ENCODE data around the gene DNM1.
"Not testable (repeated sequence)": the region's sequence is repeated elsewhere in the genome, so short reads cannot be mapped to it uniquely, and the experiment has no call there.

DNM1 gene

GRCh38 chr9:128174062-128174461 is 29.1 kb upstream of the DNM1 start:
- TF ChIP-seq, protein P1, sequence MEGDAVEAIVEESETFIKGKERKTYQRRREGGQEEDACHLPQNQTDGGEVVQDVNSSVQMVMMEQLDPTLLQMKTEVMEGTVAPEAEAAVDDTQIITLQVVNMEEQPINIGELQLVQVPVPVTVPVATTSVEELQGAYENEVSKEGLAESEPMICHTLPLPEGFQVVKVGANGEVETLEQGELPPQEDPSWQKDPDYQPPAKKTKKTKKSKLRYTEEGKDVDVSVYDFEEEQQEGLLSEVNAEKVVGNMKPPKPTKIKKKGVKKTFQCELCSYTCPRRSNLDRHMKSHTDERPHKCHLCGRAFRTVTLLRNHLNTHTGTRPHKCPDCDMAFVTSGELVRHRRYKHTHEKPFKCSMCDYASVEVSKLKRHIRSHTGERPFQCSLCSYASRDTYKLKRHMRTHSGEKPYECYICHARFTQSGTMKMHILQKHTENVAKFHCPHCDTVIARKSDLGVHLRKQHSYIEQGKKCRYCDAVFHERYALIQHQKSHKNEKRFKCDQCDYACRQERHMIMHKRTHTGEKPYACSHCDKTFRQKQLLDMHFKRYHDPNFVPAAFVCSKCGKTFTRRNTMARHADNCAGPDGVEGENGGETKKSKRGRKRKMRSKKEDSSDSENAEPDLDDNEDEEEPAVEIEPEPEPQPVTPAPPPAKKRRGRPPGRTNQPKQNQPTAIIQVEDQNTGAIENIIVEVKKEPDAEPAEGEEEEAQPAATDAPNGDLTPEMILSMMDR (conservative IDR thresholded peaks at IDR 0.05; ENCODE audit: low read depth) = no peak
- no peak for DNase-seq (ENCODE audit: low spot score)
- no peak overlapping the region; the same call in 1 of the 2 replicates for H3K27ac ChIP-seq
- POLR2A ChIA-PET (ENCODE audit: low non-redundant PET) = no interaction called here
- CTCF ChIA-PET = interaction anchor here (0.7 kb wide), 1 partner anchor 66 kb away, joined by 3 read pairs; no protein-coding TSS in a partner anchor

GRCh38 chr9:128175102-128175563 is 28.0 kb upstream of the DNM1 start:
- CTCF ChIA-PET = interaction anchor here (0.9 to 1.1 kb wide), 2 partner anchors 16 to 60 kb away, joined by 3 to 4 read pairs; partner anchors contain the start of gene CIZ1
- no peak for DNase-seq (ENCODE audit: low spot score)
- H3K27ac ChIP-seq = peak overlapping the region; percentile 52
- TF ChIP-seq, protein P1 (conservative IDR thresholded peaks at IDR 0.05; ENCODE audit: low read depth) = no peak
- POLR2A ChIA-PET (ENCODE audit: low non-redundant PET) = interaction anchor here (1.1 kb wide), 1 partner anchor 12 kb away, joined by 3 read pairs; no protein-coding TSS in a partner anchor

DNA sequence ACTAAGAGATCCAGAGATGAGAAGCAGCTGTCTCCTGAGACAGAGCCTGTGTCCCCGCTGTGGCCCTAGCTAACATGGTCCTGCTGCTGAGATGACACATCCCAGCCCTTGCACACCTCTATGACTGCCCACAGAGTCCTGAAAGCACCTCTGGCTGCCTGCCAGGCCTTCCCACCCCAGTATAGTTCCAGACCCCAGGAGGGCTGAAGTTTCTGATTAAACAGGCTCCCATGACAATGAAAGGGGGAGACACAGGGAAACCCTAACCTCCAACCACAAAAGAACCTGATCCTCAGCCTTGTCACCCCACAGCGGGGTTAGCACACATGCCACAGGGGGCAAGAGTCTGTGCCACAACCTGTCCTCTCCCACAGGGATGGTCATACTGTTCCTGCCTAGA is 27.5 kb upstream of the DNM1 start:
- POLR2A ChIA-PET (ENCODE audit: low non-redundant PET) = interaction anchor here (1.1 kb wide), 1 partner anchor 12 kb away, joined by 3 read pairs; no protein-coding TSS in a partner anchor
- CTCF ChIA-PET = interaction anchor here (0.9 to 1.1 kb wide), 2 partner anchors 15 to 60 kb away, joined by 3 to 4 read pairs; partner anchors contain the start of gene CIZ1
- H3K27ac ChIP-seq = peak overlapping the region; percentile 52
- TF ChIP-seq, protein P1 (conservative IDR thresholded peaks at IDR 0.05; ENCODE audit: low read depth) = no peak
- DNase-seq (ENCODE audit: low spot score) = no peak

DNA sequence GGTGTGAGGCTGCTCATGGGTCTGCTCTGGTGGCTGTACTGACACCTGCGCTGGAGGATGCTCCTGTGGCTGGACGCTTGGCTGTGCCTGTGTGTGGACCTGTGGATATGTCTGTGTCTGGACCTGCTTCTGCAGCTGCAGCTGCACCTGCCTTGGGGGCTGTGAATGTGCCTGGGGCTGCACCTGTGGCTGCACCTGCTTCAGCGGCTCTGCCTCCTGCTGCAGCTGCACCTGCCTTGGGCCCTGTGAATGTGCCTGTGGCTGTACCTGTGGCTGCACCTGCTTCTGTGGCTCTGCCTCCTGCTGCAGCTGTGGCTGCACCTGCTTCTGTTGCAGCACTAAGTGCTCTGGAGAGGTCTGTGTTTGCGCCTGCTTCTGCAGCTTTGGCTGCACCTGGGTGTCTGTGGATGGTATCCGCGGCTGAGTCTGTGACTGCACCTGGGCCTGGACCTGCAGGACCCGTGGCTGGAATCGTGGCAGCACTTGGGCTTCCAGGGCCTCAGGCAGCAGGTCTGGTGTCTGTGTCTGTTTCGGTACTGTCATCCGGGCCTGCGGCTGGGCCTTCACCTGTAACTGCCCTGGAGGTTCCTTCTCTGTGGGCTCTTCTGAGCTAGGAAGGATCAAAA is 24.3 kb upstream of the DNM1 start:
- H3K27ac ChIP-seq = no peak overlapping the region
- DNase-seq (ENCODE audit: low spot score) = no peak
- CTCF ChIA-PET = interaction anchor here (1.1 to 1.8 kb wide), 2 partner anchors 9 to 12 kb away, joined by 4 to 5 read pairs; partner anchors contain the start of gene CIZ1
- TF ChIP-seq, protein P1 (conservative IDR thresholded peaks at IDR 0.05; ENCODE audit: low read depth) = no peak
- POLR2A ChIA-PET (ENCODE audit: low non-redundant PET) = interaction anchor here (1.1 to 1.6 kb wide), 2 partner anchors 11 to 13 kb away, joined by 5 to 9 read pairs; no protein-coding TSS in a partner anchor

GRCh38 chr9:128180001-128180400 is 23.2 kb upstream of the DNM1 start:
- no peak overlapping the region for H3K27ac ChIP-seq
- TF ChIP-seq, protein P1 (conservative IDR thresholded peaks at IDR 0.05; ENCODE audit: low read depth) = no peak
- POLR2A ChIA-PET (ENCODE audit: low non-redundant PET) = interaction anchor here (1.6 kb wide), 1 partner anchor 10 kb away, joined by 9 read pairs; no protein-coding TSS in a partner anchor
- CTCF ChIA-PET = interaction anchor here (0.6 to 1.8 kb wide), 2 partner anchors 11 to 33 kb away, joined by 3 to 5 read pairs; partner anchors contain the start of gene CIZ1
- DNase-seq (ENCODE audit: low spot score) = no peak

DNA sequence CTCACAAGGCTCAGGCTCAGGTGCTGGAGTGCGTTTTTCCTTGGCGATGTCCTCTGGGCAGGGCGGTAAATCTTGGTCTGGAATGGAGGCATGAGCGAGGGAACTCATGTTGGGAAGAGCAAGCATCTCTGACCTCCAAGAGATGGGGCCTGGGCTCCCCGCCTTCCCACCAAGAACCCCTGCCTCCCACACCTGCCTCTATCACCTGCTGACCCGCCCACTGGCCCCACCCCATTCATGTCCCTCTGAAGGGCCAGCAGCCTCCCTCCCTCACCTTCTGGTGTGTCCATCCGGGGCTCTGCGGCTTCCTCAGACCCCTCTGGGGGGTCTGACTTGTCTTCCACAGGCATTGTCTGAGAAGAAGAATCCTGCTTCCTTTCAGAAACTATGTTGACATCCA is 22.7 kb upstream of the DNM1 start:
- CTCF ChIA-PET = interaction anchor here (1.8 kb wide), 1 partner anchor 11 kb away, joined by 5 read pairs; the partner anchor contains the start of gene CIZ1
- H3K27ac ChIP-seq = no peak overlapping the region
- DNase-seq (ENCODE audit: low spot score) = no peak
- TF ChIP-seq, protein P1 (conservative IDR thresholded peaks at IDR 0.05; ENCODE audit: low read depth) = no peak
- POLR2A ChIA-PET (ENCODE audit: low non-redundant PET) = no interaction called here

GRCh38 chr9:128181480-128181879 is 21.7 kb upstream of the DNM1 start:
- CTCF ChIA-PET; DNase-seq (ENCODE audit: low spot score); H3K27ac ChIP-seq: not testable (repeated sequence)
- POLR2A ChIA-PET (ENCODE audit: low non-redundant PET) = interaction anchor here (0.6 kb wide), 1 partner anchor 52 kb away, joined by 3 read pairs; no protein-coding TSS in a partner anchor

Measured in RWPE1 (cell line).